Activated CD4-positive, alpha-beta T cell treated with anti-CD3 and anti-CD28 coated beads, Interleukin-2, amount 50 U/mL, for 1 hour (primary cell): ENCODE data around the gene TRIOBP.

Experiments used
- DNase-seq: peaks from one replicate; pipeline ENCODE4 v3.0.0-alpha.2; 2020

Gene TRIOBP

GRCh38 chr22:37750596-37751162 lies 53.8 kb downstream of the TRIOBP start:
- DNase-seq = no peak

GRCh38 chr22:37751449-37752188 lies 54.8 kb downstream of the TRIOBP start:
- no peak for DNase-seq

GRCh38 chr22:37752189-37753087 lies 55.6 kb downstream of the TRIOBP start:
- DNase-seq = no peak

- DNase-seq = no peak
Measured at GRCh38 chr22:37753746-37754145, 56.9 kb downstream of the TRIOBP start.

- DNase-seq = no peak
Measured at GRCh38 chr22:37757663-37758062, 60.8 kb downstream of the TRIOBP start.

- DNase-seq = no peak
Measured at GRCh38 chr22:37758694-37759093, 61.8 kb downstream of the TRIOBP start.

- no peak for DNase-seq
Measured at GRCh38 chr22:37759281-37759680, 62.4 kb downstream of the TRIOBP start.

- no peak for DNase-seq
Measured at GRCh38 chr22:37760152-37760551, 63.3 kb downstream of the TRIOBP start.

GRCh38 chr22:37762389-37762836 lies 65.6 kb downstream of the TRIOBP start:
- DNase-seq = no peak

- DNase-seq = no peak
Measured at GRCh38 chr22:37763012-37763411, 66.2 kb downstream of the TRIOBP start.

- no peak for DNase-seq
Measured at GRCh38 chr22:37763652-37764051, 66.8 kb downstream of the TRIOBP start.

- DNase-seq = no peak
Measured at GRCh38 chr22:37764622-37765021, 67.8 kb downstream of the TRIOBP start.

- DNase-seq = no peak
Measured at GRCh38 chr22:37765498-37765897, 68.7 kb downstream of the TRIOBP start.

- DNase-seq = no peak
Measured at GRCh38 chr22:37765953-37766576, 69.2 kb downstream of the TRIOBP start.

GRCh38 chr22:37768273-37768672 lies 71.4 kb downstream of the TRIOBP start:
- DNase-seq = no peak

- no peak for DNase-seq
Measured at GRCh38 chr22:37769056-37769455, 72.2 kb downstream of the TRIOBP start.

- no peak for DNase-seq
Measured at GRCh38 chr22:37771081-37771480, 74.2 kb downstream of the TRIOBP start.

GRCh38 chr22:37771702-37772427 lies 75.0 kb downstream of the TRIOBP start:
- DNase-seq = no peak

GRCh38 chr22:37774728-37775127 lies 77.9 kb downstream of the TRIOBP start:
- no peak for DNase-seq

GRCh38 chr22:37775785-37776638 lies 79.2 kb downstream of the TRIOBP start:
- DNase-seq = no peak

GRCh38 chr22:37776639-37777005 lies 79.8 kb downstream of the TRIOBP start:
- no peak for DNase-seq
